ENCODE measurements around the gene APOBEC3A. TPM values are rescaled to one million over a fixed set of nuclear protein-coding genes. Genes with fewer than 3 reads are reported as not detected.
"Not testable (repeated sequence)": the region's sequence is repeated elsewhere in the genome, so short reads cannot be mapped to it uniquely, and the experiment has no call there.

Gene APOBEC3A
- total and polyA plus RNA-seq, 2 of the 4 experiments (the other 2 are of a cell fraction), result not detected

DNA sequence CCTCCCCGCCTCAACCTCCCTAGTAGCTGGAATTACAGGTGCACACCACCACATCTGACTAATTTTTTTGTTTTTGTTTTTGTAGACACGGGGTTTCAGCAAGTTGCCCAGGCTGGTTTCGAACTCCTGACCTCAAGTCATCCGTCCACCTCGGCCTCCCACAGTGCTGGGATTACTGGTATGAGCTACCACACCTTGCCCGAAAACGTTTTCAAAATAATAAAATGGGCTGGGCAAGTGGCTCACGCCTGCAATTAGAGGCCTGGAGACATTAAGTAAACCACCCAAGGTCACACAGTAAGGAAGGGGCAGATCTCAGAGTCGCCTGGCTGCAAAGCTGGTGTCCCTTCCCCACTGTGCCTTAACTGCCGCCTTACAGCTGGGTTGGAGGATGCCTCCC lies 23.2 kb downstream of the APOBEC3A start:
- POLR2A ChIA-PET (ENCODE audit: unreplicated experiment), result not testable (repeated sequence)
- intact Hi-C loops (cut with micrococcal nuclease), result loop anchor here (5.0 kb wide), 1 partner anchor 108 kb away; the partner anchor contains the start of gene CBX6

More for the DNA sequence above, 23.2 kb downstream of the APOBEC3A start:
- H3K27ac ChIP-seq (ENCODE audit: insufficient read depth, low read length); H4K5ac ChIP-seq (ENCODE audit: low read depth, low read length); H3K4me3 ChIP-seq (ENCODE audit: insufficient read depth, low read depth, low read length); H3K4me2 ChIP-seq (ENCODE audit: low read depth, low read length); H3K18ac ChIP-seq (ENCODE audit: low read depth, low read length); H2AK5ac ChIP-seq (ENCODE audit: low read depth, low read length); H3K9me3 ChIP-seq (ENCODE audit: control insufficient read depth, insufficient read depth, low read length); H3K4me1 ChIP-seq (ENCODE audit: control insufficient read depth, insufficient read depth, low read length); H2AK9ac ChIP-seq (replicated peaks; ENCODE audit: low read depth, low read length, poor library complexity); ATAC-seq (ENCODE audit: low read depth); CTCF ChIA-PET; H3K14ac ChIP-seq (replicated peaks; ENCODE audit: low read depth, low read length); H3K4ac ChIP-seq (ENCODE audit: low read depth, low read length); H2BK120ac ChIP-seq (ENCODE audit: low read depth, low read length); DNase-seq; H3K27me3 ChIP-seq (ENCODE audit: control insufficient read depth, insufficient read depth, low read length); H3K23ac ChIP-seq (ENCODE audit: low read depth, low read length); H3K9ac ChIP-seq (ENCODE audit: low read depth, low read length); H2BK5ac ChIP-seq (ENCODE audit: low read depth, low read length, poor library complexity, severe bottlenecking); dilution Hi-C loops (cut with HindIII; ENCODE audit: low sequenced_read_pairs, unreplicated experiment); H2BK20ac ChIP-seq (ENCODE audit: low read depth, low read length); H4K8ac ChIP-seq (ENCODE audit: low read depth in 2 of 2, low read length in 2 of 2); H2BK15ac ChIP-seq (ENCODE audit: low read depth, low read length); in situ Hi-C loops (cut with MboI; ENCODE audit: low sequenced_read_pairs); H3K56ac ChIP-seq (ENCODE audit: extremely low read depth, insufficient read depth, low read length); H3K9me1 ChIP-seq (ENCODE audit: insufficient read depth, low read length); H2AFZ ChIP-seq (replicated peaks; ENCODE audit: low read length, poor library complexity); BruUV-seq (replicated peaks); H3K36me3 ChIP-seq (ENCODE audit: control insufficient read depth, insufficient read depth, low read length); H4K91ac ChIP-seq (ENCODE audit: insufficient read depth, low read depth, low read length); H4K20me1 ChIP-seq (ENCODE audit: insufficient read depth, low read length): not testable (repeated sequence)
- peaks cover 4 to 10% of the 10 kb centered on the region in 2 experiments; a peak in 2 of 4 replicates for H3K79me1 ChIP-seq (ENCODE audit: low read depth in 1 of 2, low read length in 2 of 2)
- 79% methylated on average over 4 of the region's 10 CpGs; no CpG with 5 or more reads in 1 of the 2 experiments for WGBS, 2 experiments (ENCODE audit: extremely low coverage in 2 of 2, insufficient read length in 1 of 2)
